Sigmoid colon (tissue), 7 donors: ENCODE data around the gene SMIM36. TPM values are rescaled to one million over a fixed set of nuclear protein-coding genes. Genes with fewer than 3 reads are reported as not detected.

Source experiments
- DNase-seq: peaks from one replicate; pipeline ENCODE4 v3.0.0-alpha.2; 2019
- H3K27ac ChIP-seq, 4 donors: fragments of 200-600 bp; sonication (generic); one replicate each; pipeline ENCODE4 v1.5.1; 2016 to 2019; ENCODE audit warnings: mild to moderate bottlenecking in 1 of 4
- H3K27me3 ChIP-seq, 3 donors: fragments of 200-600 bp; sonication (generic); one replicate each; pipeline ENCODE4 v1.5.1; 2019; ENCODE audit warnings: mild to moderate bottlenecking in 1 of 3
- H3K36me3 ChIP-seq, 4 donors: fragments of 200-600 bp; sonication (generic); one replicate each; pipeline ENCODE4 v1.5.1; 2016 to 2019
- H3K4me1 ChIP-seq, 4 donors: fragments of 200-600 bp; sonication (generic); one replicate each; pipeline ENCODE4 v1.5.1; 2017 to 2019
- H3K4me3 ChIP-seq, 4 donors: fragments of 200-600 bp; sonication (generic); one replicate each; pipeline ENCODE4 v1.5.1; 2017 to 2019; ENCODE audit warnings: mild to moderate bottlenecking in 2 of 4, moderate library complexity in 1 of 4
- H3K9me3 ChIP-seq, 4 donors: fragments of 200-600 bp in 3 of 4; sonication (generic) in 3 of 4; one replicate each; pipeline versions ENCODE4 v1.5.1 to v1.6.1; 2013 to 2019
- EP300 ChIP-seq, 4 donors: sonication (generic); formaldehyde crosslinking; IDR thresholded peaks; one replicate each; pipeline ENCODE4 v1.6.1; 2017; ENCODE audit warnings: antibody characterized with exemption in 4 of 4
- POLR2A ChIP-seq, 2 donors: fragments of 450-650 bp; IDR thresholded peaks; one replicate each; pipeline ENCODE4 v1.6.1; 2016; ENCODE audit warnings: antibody characterized with exemption in 2 of 2, mild to moderate bottlenecking in 2 of 2, moderate library complexity in 2 of 2
- POLR2AphosphoS5 ChIP-seq, 4 donors: sonication (generic); formaldehyde crosslinking; IDR thresholded peaks; one replicate each; pipeline ENCODE4 v1.6.1; 2017; ENCODE audit warnings: antibody characterized with exemption in 4 of 4
- WGBS, 2 donors: extraction: QIAGEN DNeasy Blood & Tissue Kit; methylation state at CpG; one replicate each; pipeline ENCODE4 v1.1.7; 2013; 5-methylcytosine and 5-hydroxymethylcytosine counted together
- intact Hi-C: fragments of 100-400 bp; cut with DNase I; formaldehyde crosslinking; loops from one replicate; pipeline ENCODE4 v1.15.1; 2023
- polyA plus RNA-seq, 3 donors: library from polyadenylated mRNA; stranded (reverse); fragments of 200-250 nt; gene quantifications; one replicate each; pipeline ENCODE4 v1.2.3, GENCODE V29; 2013
- total RNA-seq, 4 donors: library from RNA; depleted of rRNA; stranded (reverse); fragments of >200 nt; gene quantifications; one replicate each; pipeline ENCODE4 v1.1.0, GENCODE V29; 2016
- TF ChIP-seq, protein P1 (sequence below), 4 experiments: fragments of 450-650 bp in 3 of 4; fragments of 200-600 bp in 1 of 4; IDR thresholded peaks; one replicate each; pipeline ENCODE4 v1.5.1; 2016 to 2019; ENCODE audit warnings: antibody characterized with exemption in 4 of 4, mild to moderate bottlenecking in 3 of 4, moderate library complexity in 2 of 4
- donor health status: healthy with polysubstance abuse.
- donor health status: Bipolar disorder and iron deficiency.
- donor health status: healthy.

SMIM36 gene
- total and polyA plus RNA-seq, 7 donors = not detected

DNA sequence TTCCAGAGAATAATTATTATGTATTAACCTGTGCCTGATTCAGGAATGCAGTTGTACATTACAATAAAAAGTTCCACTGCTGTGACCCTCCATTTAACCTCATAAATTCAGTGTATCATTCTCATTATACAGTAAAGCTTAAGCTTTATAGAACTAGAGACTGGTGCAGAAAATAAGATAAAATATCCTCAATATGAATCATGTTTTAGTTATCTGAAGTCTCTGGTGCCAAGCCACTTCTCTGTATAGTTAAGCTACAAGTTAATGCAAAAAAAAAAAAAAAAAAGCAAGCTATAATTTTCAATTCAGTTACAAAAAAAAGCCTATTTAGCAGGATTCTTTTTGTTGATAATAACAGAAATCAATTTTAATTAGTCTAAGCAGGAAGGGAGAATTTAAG is 22.4 kb upstream of the SMIM36 start:
- no peaks in the 10 kb centered on the region for H3K27me3 ChIP-seq
- intact Hi-C loops = no loop called here
- no peaks in the 10 kb centered on the region for H3K9me3 ChIP-seq
- H3K27ac ChIP-seq = no peak overlapping the region
- DNase-seq = no peak
- H3K4me3 ChIP-seq = no peak overlapping the region
- TF ChIP-seq POLR2AphosphoS5 (IDR thresholded peaks at IDR 0.05) = no peak
- TF ChIP-seq, protein P1, sequence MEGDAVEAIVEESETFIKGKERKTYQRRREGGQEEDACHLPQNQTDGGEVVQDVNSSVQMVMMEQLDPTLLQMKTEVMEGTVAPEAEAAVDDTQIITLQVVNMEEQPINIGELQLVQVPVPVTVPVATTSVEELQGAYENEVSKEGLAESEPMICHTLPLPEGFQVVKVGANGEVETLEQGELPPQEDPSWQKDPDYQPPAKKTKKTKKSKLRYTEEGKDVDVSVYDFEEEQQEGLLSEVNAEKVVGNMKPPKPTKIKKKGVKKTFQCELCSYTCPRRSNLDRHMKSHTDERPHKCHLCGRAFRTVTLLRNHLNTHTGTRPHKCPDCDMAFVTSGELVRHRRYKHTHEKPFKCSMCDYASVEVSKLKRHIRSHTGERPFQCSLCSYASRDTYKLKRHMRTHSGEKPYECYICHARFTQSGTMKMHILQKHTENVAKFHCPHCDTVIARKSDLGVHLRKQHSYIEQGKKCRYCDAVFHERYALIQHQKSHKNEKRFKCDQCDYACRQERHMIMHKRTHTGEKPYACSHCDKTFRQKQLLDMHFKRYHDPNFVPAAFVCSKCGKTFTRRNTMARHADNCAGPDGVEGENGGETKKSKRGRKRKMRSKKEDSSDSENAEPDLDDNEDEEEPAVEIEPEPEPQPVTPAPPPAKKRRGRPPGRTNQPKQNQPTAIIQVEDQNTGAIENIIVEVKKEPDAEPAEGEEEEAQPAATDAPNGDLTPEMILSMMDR (IDR thresholded peaks at IDR 0.05) = no peak
- TF ChIP-seq EP300 (IDR thresholded peaks at IDR 0.05) = no peak
- no peak for TF ChIP-seq POLR2A (IDR thresholded peaks at IDR 0.05)
- no peaks in the 10 kb centered on the region for H3K4me1 ChIP-seq
- no peaks in the 10 kb centered on the region for H3K36me3 ChIP-seq

DNA sequence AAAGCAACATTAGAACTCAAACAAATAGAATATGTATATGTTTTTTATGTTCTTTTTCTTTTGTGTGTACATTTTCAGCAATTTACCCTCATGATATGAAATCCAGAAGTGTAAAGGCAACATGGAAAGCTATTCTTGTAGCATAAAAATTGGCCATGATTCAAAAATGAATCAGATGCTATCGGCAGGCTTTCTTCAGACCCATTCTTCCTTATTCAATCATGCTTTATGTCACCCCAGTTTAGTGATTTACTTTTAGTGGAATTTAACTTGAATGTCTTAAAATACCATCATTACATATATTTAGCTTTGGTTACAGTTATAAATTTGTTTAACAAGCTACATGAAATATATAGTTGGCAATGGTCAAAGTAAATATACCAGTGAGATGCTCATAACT is 21.4 kb upstream of the SMIM36 start:
- H3K9me3 ChIP-seq = no peaks in the 10 kb centered on the region
- TF ChIP-seq, protein P1 (IDR thresholded peaks at IDR 0.05) = no peak
- TF ChIP-seq POLR2AphosphoS5 (IDR thresholded peaks at IDR 0.05) (no peak), POLR2A (IDR thresholded peaks at IDR 0.05) (no peak), EP300 (IDR thresholded peaks at IDR 0.05) (no peak)
- H3K4me3 ChIP-seq = no peak overlapping the region
- WGBS, 2 donors = 61 to 78% methylated on average over 1 of the region's 1 CpG
- no peaks in the 10 kb centered on the region for H3K4me1 ChIP-seq
- intact Hi-C loops = no loop called here
- H3K27me3 ChIP-seq = no peaks in the 10 kb centered on the region
- H3K27ac ChIP-seq = no peak overlapping the region
- H3K36me3 ChIP-seq = no peaks in the 10 kb centered on the region
- no peak for DNase-seq

DNA sequence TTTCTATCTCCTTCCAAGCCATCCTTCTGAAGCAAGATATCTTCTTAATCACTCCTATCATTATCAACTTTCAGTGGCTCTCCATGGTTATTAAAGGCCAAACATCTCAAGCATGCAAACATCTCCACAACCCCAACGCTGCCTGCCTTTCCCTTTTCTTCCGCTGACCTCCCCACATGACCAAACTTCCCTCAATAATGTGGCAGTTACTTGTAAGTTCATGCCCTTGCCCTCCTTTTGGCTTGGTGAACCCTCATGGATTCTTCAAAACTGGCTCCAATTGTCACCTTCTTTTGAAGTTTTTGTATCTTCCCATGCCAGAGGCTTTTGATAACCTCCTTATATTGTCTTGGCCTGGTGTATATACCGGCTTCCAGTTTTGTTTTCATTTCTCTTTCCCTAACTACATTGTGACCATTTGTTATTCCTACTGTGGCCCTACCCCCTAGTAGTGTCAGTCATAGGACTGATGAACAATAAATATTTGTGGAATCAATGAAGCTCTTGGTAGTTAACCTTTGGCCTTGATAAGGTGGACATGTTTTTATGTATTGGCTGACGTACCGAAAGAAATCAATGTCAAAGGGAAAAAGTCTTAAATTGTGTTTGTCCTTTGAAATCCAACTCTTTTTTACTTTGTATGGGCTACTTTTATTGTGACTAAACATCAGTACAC is 19.9 kb upstream of the SMIM36 start:
- H3K9me3 ChIP-seq = no peaks in the 10 kb centered on the region
- no peak overlapping the region for H3K27ac ChIP-seq
- no peaks in the 10 kb centered on the region for H3K27me3 ChIP-seq
- H3K4me3 ChIP-seq = no peak overlapping the region
- H3K4me1 ChIP-seq = no peaks in the 10 kb centered on the region
- intact Hi-C loops = no loop called here
- 87 to 89% methylated on average over 5 of the region's 5 CpGs for WGBS, 2 donors
- TF ChIP-seq, protein P1 (IDR thresholded peaks at IDR 0.05) = no peak
- no peak for TF ChIP-seq POLR2A (IDR thresholded peaks at IDR 0.05)
- no peak for TF ChIP-seq EP300 (IDR thresholded peaks at IDR 0.05)
- TF ChIP-seq POLR2AphosphoS5 (IDR thresholded peaks at IDR 0.05) = no peak
- H3K36me3 ChIP-seq = no peaks in the 10 kb centered on the region
- no peak for DNase-seq

DNA sequence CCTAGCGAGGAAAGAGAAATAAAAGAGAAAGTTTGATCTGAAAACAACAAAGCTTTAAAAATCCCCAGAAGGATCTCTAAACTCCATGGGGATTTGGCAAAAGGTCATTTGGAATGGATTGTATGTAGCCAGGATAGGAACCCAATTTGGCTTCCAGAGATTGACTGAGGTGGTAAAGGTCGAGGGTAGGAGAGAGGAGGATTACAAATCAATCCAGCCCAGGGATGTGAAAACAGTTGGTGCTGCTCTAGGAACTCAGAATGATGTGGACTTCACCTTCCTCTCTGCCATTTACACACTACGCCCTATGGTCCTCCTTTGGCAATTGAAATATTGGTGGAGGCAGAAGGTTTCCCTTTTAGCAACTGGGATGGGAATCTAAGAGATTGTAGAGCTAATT is 18.8 kb upstream of the SMIM36 start:
- no peak overlapping the region for H3K4me3 ChIP-seq
- no peaks in the 10 kb centered on the region for H3K27me3 ChIP-seq
- no peak for DNase-seq
- no peak overlapping the region for H3K27ac ChIP-seq
- H3K9me3 ChIP-seq = no peaks in the 10 kb centered on the region
- H3K4me1 ChIP-seq = no peaks in the 10 kb centered on the region
- H3K36me3 ChIP-seq = no peaks in the 10 kb centered on the region
- 72 to 84% methylated on average over 3 of the region's 3 CpGs for WGBS, 2 donors
- TF ChIP-seq EP300 (IDR thresholded peaks at IDR 0.05) = no peak
- intact Hi-C loops = no loop called here

DNA sequence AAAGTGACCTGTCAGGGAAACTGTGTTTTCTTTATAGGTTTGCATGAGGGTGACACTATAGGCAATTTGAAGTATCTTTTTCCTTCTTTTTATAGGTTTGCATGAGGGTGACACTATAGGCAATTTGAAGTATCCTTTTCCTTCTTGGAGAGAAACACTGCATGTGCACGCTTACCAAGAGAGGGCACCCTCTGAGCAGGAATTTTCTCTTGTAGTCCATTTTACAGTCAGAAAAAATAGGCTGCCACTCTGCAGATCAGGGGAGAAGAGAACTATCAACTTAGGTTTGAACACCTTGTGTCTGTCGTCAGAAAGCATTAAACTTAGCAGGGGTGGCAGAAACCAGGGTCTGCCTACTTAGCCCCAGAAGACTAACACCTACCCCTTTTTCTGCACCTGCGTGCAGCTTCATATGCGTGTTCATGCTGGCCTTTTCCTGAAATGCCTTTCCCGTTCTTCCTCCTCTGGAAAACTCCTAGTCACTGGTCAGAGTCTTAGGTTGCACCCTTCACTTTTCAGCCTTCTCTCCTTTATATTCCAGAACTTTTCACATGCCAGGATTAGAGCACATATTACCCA is 16.4 kb upstream of the SMIM36 start:
- Histone ChIP-seq H3K4me3 (no peak overlapping the region), H3K9me3 (no peaks in the 10 kb centered on the region), H3K36me3 (no peaks in the 10 kb centered on the region), H3K4me1 (no peaks in the 10 kb centered on the region), H3K27me3 (no peaks in the 10 kb centered on the region), H3K27ac (no peak overlapping the region)
- intact Hi-C loops = loop anchor here (1.0 to 5.0 kb wide), 3 partner anchors 80 to 191 kb away; no protein-coding TSS in a partner anchor
- no peak for DNase-seq
- WGBS, 2 donors = 77 to 79% methylated on average over 5 of the region's 5 CpGs
- TF ChIP-seq, protein P1 (IDR thresholded peaks at IDR 0.05) = peak; percentile 30 to 71 (median 38)
- TF ChIP-seq POLR2A (IDR thresholded peaks at IDR 0.05) = no peak
